ENCODE measurements around the gene TAX1BP3. TPM values are rescaled to one million over a fixed set of nuclear protein-coding genes. Genes with fewer than 3 reads are reported as not detected.

The TAX1BP3 gene
- total RNA-seq, 1 experiment from 2014 or later: 50.0 TPM

- intact Hi-C loops (cut with micrococcal nuclease): no loop called here
- H4K20me1 ChIP-seq (ENCODE audit: insufficient read depth): no peaks in the 10 kb centered on the region
- RAD21 ChIA-PET (ENCODE audit: low non-redundant PET in 1 of 2, low total read pairs in 2 of 2, uncharacterized antibody in 2 of 2, unreplicated experiment in 2 of 2): no interaction called here
- no peak overlapping the region for H3K27ac ChIP-seq (ENCODE audit: low read depth, low read length)
- no peak overlapping the region for H3K4me2 ChIP-seq (ENCODE audit: low read length)
- H3K4me3 ChIP-seq (replicated peaks in 1 of 2; ENCODE audit: low read depth in 1 of 2, low read length in 2 of 2): no peak overlapping the region
- H3K36me3 ChIP-seq (ENCODE audit: control insufficient read depth in 1 of 2, insufficient read depth in 2 of 2, low read length in 2 of 2): no peaks in the 10 kb centered on the region
- H2AFZ ChIP-seq (ENCODE audit: low read depth, low read length, poor library complexity, severe bottlenecking): no peak overlapping the region
- no peaks in the 10 kb centered on the region for H3K9me2 ChIP-seq (ENCODE audit: insufficient read depth)
- peaks cover 4 to 5% of the 10 kb centered on the region in 2 experiments; a peak in 2 of 4 replicates for H3K9me3 ChIP-seq (ENCODE audit: control insufficient read depth in 1 of 2, insufficient read depth in 1 of 2, low read depth in 1 of 2, low read length in 2 of 2)
- CTCF ChIA-PET: no interaction called here
- H3K27me3 ChIP-seq (ENCODE audit: insufficient read depth, low read length): no peaks in the 10 kb centered on the region
- no peak overlapping the region for H3K9ac ChIP-seq (ENCODE audit: low read length)
- H3K4me1 ChIP-seq (ENCODE audit: control insufficient read depth in 1 of 2, insufficient read depth in 2 of 2, low read length in 2 of 2): peaks cover 0 to 11% of the 10 kb centered on the region in 2 experiments; a peak in 2 of 4 replicates
- no TSS peak for BruUV-seq (replicated peaks)
- ATAC-seq (no peak), DNase-seq (ENCODE audit: low read depth, low spot score) (no peak)
- POLR2A ChIA-PET: no interaction called here
- H3K79me2 ChIP-seq (ENCODE audit: insufficient read depth, low read length): no peaks in the 10 kb centered on the region
- TF ChIP-seq CEBPB (IDR thresholded peaks at IDR 0.05; ENCODE audit: low read depth): no peak
- no peak for TF ChIP-seq ELF1 (IDR thresholded peaks at IDR 0.05; ENCODE audit: borderline replicate concordance, low read depth)
- TF ChIP-seq CTCF (IDR thresholded peaks at IDR 0.05 in 2 of 3, conservative IDR thresholded peaks at IDR 0.05 in 1 of 3; ENCODE audit: borderline replicate concordance in 1 of 3, insufficient read depth in 1 of 3, low read depth in 2 of 3, low read length in 2 of 3): no peak
- no peak for TF ChIP-seq FOSL1 (IDR thresholded peaks at IDR 0.05; ENCODE audit: low read depth)
- TF ChIP-seq TCF7L2 (IDR thresholded peaks at IDR 0.05; ENCODE audit: borderline replicate concordance, extremely low read depth, insufficient read depth, insufficient read length): no peak
- TF ChIP-seq SP1 (IDR thresholded peaks at IDR 0.05; ENCODE audit: low read depth): no peak
- TF ChIP-seq SIN3A (IDR thresholded peaks at IDR 0.05; ENCODE audit: low read depth): no peak
- TF ChIP-seq SRF (IDR thresholded peaks at IDR 0.05; ENCODE audit: low read depth): no peak
- no peak for TF ChIP-seq ZNF274 (IDR thresholded peaks at IDR 0.05; ENCODE audit: low read depth, low read length)
- TF ChIP-seq, protein P1, sequence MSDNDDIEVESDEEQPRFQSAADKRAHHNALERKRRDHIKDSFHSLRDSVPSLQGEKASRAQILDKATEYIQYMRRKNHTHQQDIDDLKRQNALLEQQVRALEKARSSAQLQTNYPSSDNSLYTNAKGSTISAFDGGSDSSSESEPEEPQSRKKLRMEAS (IDR thresholded peaks at IDR 0.05): no peak
- no peak for TF ChIP-seq REST (IDR thresholded peaks at IDR 0.05; ENCODE audit: low read depth)
- TF ChIP-seq ZFX (IDR thresholded peaks at IDR 0.05): no peak
- no peak for TF ChIP-seq POLR2AphosphoS5 (IDR thresholded peaks at IDR 0.05; ENCODE audit: low read depth, low read length)
- TF ChIP-seq EZH2 (IDR thresholded peaks at IDR 0.05): no peak
Observed at GRCh38 chr17:3693141-3693540, 24.8 kb upstream of the TAX1BP3 start.
